Omental fat pad (tissue), 4 donors: ENCODE results near the gene CHCHD6. TPM values are rescaled to one million over a fixed set of nuclear protein-coding genes. Genes with fewer than 3 reads are reported as not detected.

Experiments used
- ATAC-seq: fragments of 150-250 bp; one replicate; pipeline ENCODE4 v1.9.1; 2016; ENCODE audit warnings: mild to moderate bottlenecking, moderate library complexity; ENCODE audit not compliant: low FRiP score
- DNase-seq: peaks from one replicate; pipeline ENCODE4 v3.0.0-alpha.2; 2019; ENCODE audit warnings: low spot score
- total RNA-seq, 4 donors: library from RNA; depleted of rRNA; stranded (reverse); fragments of >200 nt; gene quantifications; one replicate each; pipeline ENCODE4 v1.1.0, GENCODE V29; 2016
- TF ChIP-seq, protein P1 (sequence below), 3 donors: fragments of 450-650 bp; IDR thresholded peaks; one replicate each; pipeline ENCODE4 v1.5.1; 2016 to 2017; ENCODE audit warnings: antibody characterized with exemption in 3 of 3, mild to moderate bottlenecking in 3 of 3, moderate library complexity in 2 of 3

CHCHD6 gene
- total RNA-seq, 4 donors from 2014 or later, result 7.5 to 19.7 (median 11.5) TPM

DNA sequence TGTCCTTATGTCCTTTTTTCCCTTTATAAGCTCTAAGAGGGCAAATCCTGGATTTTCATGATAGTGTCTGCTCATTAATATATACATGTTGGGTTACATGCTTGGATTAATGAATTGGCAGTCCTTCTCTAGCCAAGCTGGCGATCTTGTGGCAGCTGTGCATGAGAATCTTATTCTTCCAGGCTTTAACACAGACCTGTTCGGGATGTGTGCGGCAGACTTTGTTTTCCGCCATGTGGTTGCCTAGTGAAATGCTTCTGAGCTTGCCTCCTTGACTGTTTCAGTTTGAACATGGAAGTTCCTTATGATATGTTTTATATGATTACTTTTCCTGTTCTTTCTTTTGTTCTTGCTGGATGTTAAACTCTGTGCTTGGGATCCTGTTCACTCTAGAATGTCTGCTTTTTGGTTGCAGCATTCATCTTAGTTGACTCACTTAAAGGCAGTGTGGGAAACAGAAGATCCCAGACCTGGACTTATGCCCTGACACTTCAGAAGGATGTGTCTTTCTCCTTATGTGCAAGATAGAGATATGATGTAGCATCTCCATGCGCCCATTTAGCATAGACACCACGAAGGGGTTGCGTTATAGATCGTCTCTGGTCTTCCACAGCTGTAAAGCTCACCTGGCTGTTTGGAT lies 7.2 kb downstream of the CHCHD6 start:
- no peak for DNase-seq
- no peak for ATAC-seq
- TF ChIP-seq, protein P1, sequence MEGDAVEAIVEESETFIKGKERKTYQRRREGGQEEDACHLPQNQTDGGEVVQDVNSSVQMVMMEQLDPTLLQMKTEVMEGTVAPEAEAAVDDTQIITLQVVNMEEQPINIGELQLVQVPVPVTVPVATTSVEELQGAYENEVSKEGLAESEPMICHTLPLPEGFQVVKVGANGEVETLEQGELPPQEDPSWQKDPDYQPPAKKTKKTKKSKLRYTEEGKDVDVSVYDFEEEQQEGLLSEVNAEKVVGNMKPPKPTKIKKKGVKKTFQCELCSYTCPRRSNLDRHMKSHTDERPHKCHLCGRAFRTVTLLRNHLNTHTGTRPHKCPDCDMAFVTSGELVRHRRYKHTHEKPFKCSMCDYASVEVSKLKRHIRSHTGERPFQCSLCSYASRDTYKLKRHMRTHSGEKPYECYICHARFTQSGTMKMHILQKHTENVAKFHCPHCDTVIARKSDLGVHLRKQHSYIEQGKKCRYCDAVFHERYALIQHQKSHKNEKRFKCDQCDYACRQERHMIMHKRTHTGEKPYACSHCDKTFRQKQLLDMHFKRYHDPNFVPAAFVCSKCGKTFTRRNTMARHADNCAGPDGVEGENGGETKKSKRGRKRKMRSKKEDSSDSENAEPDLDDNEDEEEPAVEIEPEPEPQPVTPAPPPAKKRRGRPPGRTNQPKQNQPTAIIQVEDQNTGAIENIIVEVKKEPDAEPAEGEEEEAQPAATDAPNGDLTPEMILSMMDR (IDR thresholded peaks at IDR 0.05), result no peak

- DNase-seq (no peak), ATAC-seq (no peak)
- TF ChIP-seq, protein P1 (IDR thresholded peaks at IDR 0.05), result no peak
Observed at GRCh38 chr3:126713199-126713598, 9.2 kb downstream of the CHCHD6 start.

DNA sequence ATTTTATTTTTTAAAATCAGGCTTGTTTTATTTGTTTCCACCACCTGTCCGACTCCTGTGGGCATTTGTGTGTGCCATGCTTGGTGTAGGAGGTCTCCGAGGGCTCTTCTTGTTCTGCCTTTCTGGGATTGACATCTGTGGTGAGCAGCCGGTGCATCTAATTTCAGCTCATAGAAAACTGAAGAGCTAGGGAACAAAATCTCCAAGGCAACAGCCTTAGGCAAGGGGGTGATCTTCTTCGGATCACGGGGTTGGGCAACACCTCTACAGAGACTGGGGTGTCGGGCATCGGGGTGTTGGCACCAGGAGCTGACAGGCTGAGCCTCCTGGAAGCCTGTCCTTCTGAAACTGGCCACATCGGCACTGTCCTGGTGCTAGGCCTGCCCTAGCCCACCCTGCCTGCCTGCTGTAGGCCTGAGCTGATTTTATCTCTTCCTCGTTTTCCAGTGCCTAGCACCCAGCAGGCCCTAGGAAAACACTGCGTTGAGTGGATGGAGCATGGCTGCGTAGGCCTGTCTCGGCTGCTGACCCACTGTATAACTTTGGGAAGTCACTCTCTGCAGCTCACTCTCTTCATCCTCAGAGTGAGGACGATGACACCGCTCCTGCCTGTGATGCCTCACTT lies 10.3 kb downstream of the CHCHD6 start:
- TF ChIP-seq, protein P1 (IDR thresholded peaks at IDR 0.05), result no peak
- DNase-seq, result no peak
- no peak for ATAC-seq

DNA sequence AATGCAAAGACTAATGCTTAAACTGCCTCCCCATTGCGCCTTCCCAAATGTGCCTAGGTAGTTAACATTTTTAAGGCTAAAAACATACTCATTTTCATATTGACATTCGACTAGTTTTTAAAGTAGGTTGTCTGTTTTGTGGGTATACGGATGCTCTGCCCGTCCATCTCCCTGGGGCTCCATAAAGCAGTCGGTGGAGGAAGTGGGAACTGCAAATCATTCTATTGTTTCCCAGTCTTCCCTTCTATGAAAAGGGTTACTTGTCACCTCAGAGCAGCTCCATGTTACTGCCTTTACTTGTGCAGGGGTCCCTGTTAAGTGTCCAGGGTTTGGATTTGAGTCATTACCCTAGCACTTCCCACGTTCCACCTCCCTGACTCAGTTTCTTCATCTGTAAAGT lies 10.9 kb downstream of the CHCHD6 start:
- TF ChIP-seq, protein P1 (IDR thresholded peaks at IDR 0.05), result no peak
- ATAC-seq (no peak), DNase-seq (no peak)

- DNase-seq (no peak), ATAC-seq (no peak)
- TF ChIP-seq, protein P1 (IDR thresholded peaks at IDR 0.05), result no peak
Observed at GRCh38 chr3:126715432-126715831, 11.4 kb downstream of the CHCHD6 start.

GRCh38 chr3:126716057-126716456 lies 12.0 kb downstream of the CHCHD6 start:
- ATAC-seq (no peak), DNase-seq (no peak)
- TF ChIP-seq, protein P1 (IDR thresholded peaks at IDR 0.05), result no peak
